Stimulated activated CD4-positive, alpha-beta T cell treated with anti-CD3 and anti-CD28 coated beads, TNF-alpha, amount 100 ng/mL, for 48 hours (primary cell): ENCODE data around the gene STK24.

ENCODE experiments used
- DNase-seq, 3 donors: peaks; one replicate each; pipeline ENCODE4 v3.0.0-alpha.2; 2020; ENCODE audit warnings: low read depth in 3 of 3

The STK24 gene

GRCh38 chr13:98452851-98453843 is 123.8 kb downstream of the STK24 start:
- DNase-seq = no peak

GRCh38 chr13:98451676-98452470 is 125.0 kb downstream of the STK24 start:
- DNase-seq = no peak

- DNase-seq = no peak
These were observed 126.3 kb downstream of the STK24 start for GRCh38 chr13:98450539-98451111.

- DNase-seq = no peak
These were observed 126.9 kb downstream of the STK24 start for GRCh38 chr13:98450026-98450425.

- no peak for DNase-seq
These were observed 127.6 kb downstream of the STK24 start for GRCh38 chr13:98449273-98449672.

- no peak for DNase-seq
These were observed 128.3 kb downstream of the STK24 start for GRCh38 chr13:98448642-98448928.

GRCh38 chr13:98447881-98448641 is 128.8 kb downstream of the STK24 start:
- no peak for DNase-seq

- DNase-seq = no peak
These were observed 129.8 kb downstream of the STK24 start for GRCh38 chr13:98447130-98447529.

GRCh38 chr13:98446234-98446621 is 130.7 kb downstream of the STK24 start:
- DNase-seq = no peak

- peak; percentile 52 to 75 (median 60) for DNase-seq
These were observed 131.3 kb downstream of the STK24 start for GRCh38 chr13:98445340-98446233.

- no peak for DNase-seq
These were observed 132.5 kb downstream of the STK24 start for GRCh38 chr13:98444381-98444780.

- no peak for DNase-seq
These were observed 133.0 kb downstream of the STK24 start for GRCh38 chr13:98443800-98444325.

- no peak for DNase-seq
These were observed 133.6 kb downstream of the STK24 start for GRCh38 chr13:98443329-98443728.

- no peak for DNase-seq
These were observed 134.3 kb downstream of the STK24 start for GRCh38 chr13:98442391-98443230.

GRCh38 chr13:98441056-98441676 is 135.7 kb downstream of the STK24 start:
- no peak for DNase-seq

GRCh38 chr13:98440390-98441055 is 136.4 kb downstream of the STK24 start:
- no peak for DNase-seq

- DNase-seq = no peak
These were observed 137.0 kb downstream of the STK24 start for GRCh38 chr13:98439896-98440295.

- no peak for DNase-seq
These were observed 137.6 kb downstream of the STK24 start for GRCh38 chr13:98439126-98439828.
